DMS114 treated with DMSO at 0.1 percent for 48 hours (cell line): ENCODE data around the gene SRRM2.

Experiments
- DNase-seq: peaks from one replicate; lab custom pipeline; 2025; ENCODE audit not compliant: unreplicated experiment; lab: John Stamatoyannopoulos, UW

SRRM2 gene

GRCh38 chr16:2775765-2776499 is 23.5 kb downstream of the SRRM2 start:
- no peak for DNase-seq

GRCh38 chr16:2776500-2777139 is 24.2 kb downstream of the SRRM2 start:
- DNase-seq = no peak

- DNase-seq = peak; percentile 41
Observed at GRCh38 chr16:2777231-2777902, 24.9 kb downstream of the SRRM2 start, which contains the start of gene ELOB. Gene ELOB, minus strand, starts transcription at chr16:2777280. Its CDS starts 41 bp downstream, at chr16:2777239.

GRCh38 chr16:2777903-2778629 is 25.6 kb downstream of the SRRM2 start:
- DNase-seq = no peak

GRCh38 chr16:2778630-2778958 is 26.2 kb downstream of the SRRM2 start:
- DNase-seq = no peak

- DNase-seq = no peak
Observed at GRCh38 chr16:2779151-2779920, 26.9 kb downstream of the SRRM2 start.

- no peak for DNase-seq
Observed at GRCh38 chr16:2779978-2780898, 27.8 kb downstream of the SRRM2 start.

- DNase-seq = no peak
Observed at GRCh38 chr16:2782583-2783351, 30.3 kb downstream of the SRRM2 start.

GRCh38 chr16:2783581-2784357 is 31.3 kb downstream of the SRRM2 start:
- DNase-seq = no peak

- DNase-seq = no peak
Observed at GRCh38 chr16:2784358-2785100, 32.1 kb downstream of the SRRM2 start.

GRCh38 chr16:2785101-2785991 is 32.9 kb downstream of the SRRM2 start:
- DNase-seq = no peak

GRCh38 chr16:2786061-2786825 is 33.8 kb downstream of the SRRM2 start:
- no peak for DNase-seq

GRCh38 chr16:2786826-2787151 is 34.4 kb downstream of the SRRM2 start:
- no peak for DNase-seq

GRCh38 chr16:2787406-2787805 is 35.0 kb downstream of the SRRM2 start, which contains the start of gene PRSS33:
Gene PRSS33, minus strand, starts transcription at chr16:2787560. Its CDS starts 1,013 bp downstream, at chr16:2786547.
- DNase-seq = no peak

- DNase-seq = no peak
Observed at GRCh38 chr16:2787961-2788360, 35.5 kb downstream of the SRRM2 start.

- DNase-seq = no peak
Observed at GRCh38 chr16:2790631-2791030, 38.2 kb downstream of the SRRM2 start.
